Measurements from ENCODE around the gene DYNLT4.
"Not testable (repeated sequence)": the region's sequence is repeated elsewhere in the genome, so short reads cannot be mapped to it uniquely, and the experiment has no call there.

Gene DYNLT4

GRCh38 chr1:44806704-44807363, at the start of gene DYNLT4:
DYNLT4 (minus strand) TSS chr1:44807351; CDS start chr1:44806668, 683 bp downstream.
- DNase-seq (ENCODE audit: low read depth, low spot score): no peak

GRCh38 chr1:44855742-44856141, 48.6 kb upstream of the DYNLT4 start:
- no peak for DNase-seq (ENCODE audit: low read depth, low spot score)

GRCh38 chr1:44854970-44855369, 47.8 kb upstream of the DYNLT4 start:
- no peak for DNase-seq (ENCODE audit: low read depth, low spot score)

GRCh38 chr1:44853201-44853600, 46.0 kb upstream of the DYNLT4 start:
- DNase-seq (ENCODE audit: low read depth, low spot score): no peak

DNA sequence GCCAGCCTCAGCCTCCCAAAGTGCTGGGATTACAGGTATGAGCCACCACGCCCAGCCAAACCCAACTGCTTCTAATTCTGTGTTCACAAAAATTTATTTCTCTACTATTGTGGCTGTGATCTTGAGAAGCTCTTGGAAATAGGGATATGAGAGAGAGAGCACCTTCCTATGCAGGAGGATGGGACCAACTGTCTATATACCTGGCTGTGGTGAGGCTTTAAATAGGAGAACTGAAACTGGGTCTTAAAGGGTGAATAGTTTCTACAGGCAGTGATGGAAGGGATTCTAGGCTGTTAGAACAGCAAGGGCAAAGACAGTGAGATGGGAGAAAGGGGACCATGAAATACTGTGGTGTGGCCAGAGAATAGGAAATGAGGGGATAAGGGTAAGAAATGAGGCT, 44.2 kb upstream of the DYNLT4 start:
- no peak for DNase-seq (ENCODE audit: low read depth, low spot score)

- DNase-seq (ENCODE audit: low read depth, low spot score): no peak
These were observed 42.5 kb upstream of the DYNLT4 start for GRCh38 chr1:44849575-44850132.

- no peak for DNase-seq (ENCODE audit: low read depth, low spot score)
These were observed 41.5 kb upstream of the DYNLT4 start for GRCh38 chr1:44848456-44849181.

GRCh38 chr1:44847845-44848244, 40.7 kb upstream of the DYNLT4 start:
- DNase-seq (ENCODE audit: low read depth, low spot score): no peak

DNA sequence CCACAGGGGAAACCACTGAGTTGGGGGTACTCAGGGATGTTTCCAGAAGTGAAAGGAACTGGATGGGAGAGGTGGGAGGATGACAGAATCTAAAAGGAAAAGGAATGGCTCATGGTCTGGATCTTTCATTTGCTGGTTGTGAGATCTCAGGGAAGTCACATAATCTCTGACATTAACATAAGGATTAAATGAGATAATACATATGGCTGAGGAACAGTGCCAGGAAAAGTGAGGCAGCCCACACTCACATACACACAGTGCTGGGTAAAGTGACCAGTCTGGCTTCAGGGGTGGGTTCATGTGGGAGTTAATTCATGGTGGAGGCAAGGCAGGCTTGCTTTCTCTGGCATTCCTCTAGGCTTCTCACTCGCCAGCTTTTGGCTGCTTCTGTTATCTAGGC, 39.8 kb upstream of the DYNLT4 start:
- DNase-seq (ENCODE audit: low read depth, low spot score): no peak

GRCh38 chr1:44842862-44843655, 35.9 kb upstream of the DYNLT4 start, which contains the start of gene PTCH2:
PTCH2 (minus strand) TSS chr1:44843253; CDS start chr1:44842932, 321 bp downstream.
- DNase-seq (ENCODE audit: low read depth, low spot score): no peak

DNA sequence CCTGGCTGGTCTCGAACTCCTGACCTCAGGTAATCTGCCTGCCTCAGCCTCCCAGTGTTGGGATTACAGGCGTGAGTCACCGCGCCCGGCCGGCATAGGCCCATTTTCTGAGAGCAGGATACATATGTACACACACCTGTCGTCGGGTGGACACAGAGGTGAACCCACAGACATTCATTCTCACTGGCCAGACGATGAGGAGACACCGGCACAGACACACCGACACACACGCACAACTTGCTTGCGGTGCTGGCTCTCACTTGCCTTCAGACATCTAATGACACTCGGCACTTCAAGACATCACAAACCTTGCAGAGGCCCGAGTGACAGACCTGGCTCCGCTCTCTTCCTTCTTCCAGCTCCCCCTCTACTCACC, 35.3 kb upstream of the DYNLT4 start:
- no peak for DNase-seq (ENCODE audit: low read depth, low spot score)

GRCh38 chr1:44839576-44839975, 32.4 kb upstream of the DYNLT4 start:
- DNase-seq (ENCODE audit: low read depth, low spot score): no peak

DNA sequence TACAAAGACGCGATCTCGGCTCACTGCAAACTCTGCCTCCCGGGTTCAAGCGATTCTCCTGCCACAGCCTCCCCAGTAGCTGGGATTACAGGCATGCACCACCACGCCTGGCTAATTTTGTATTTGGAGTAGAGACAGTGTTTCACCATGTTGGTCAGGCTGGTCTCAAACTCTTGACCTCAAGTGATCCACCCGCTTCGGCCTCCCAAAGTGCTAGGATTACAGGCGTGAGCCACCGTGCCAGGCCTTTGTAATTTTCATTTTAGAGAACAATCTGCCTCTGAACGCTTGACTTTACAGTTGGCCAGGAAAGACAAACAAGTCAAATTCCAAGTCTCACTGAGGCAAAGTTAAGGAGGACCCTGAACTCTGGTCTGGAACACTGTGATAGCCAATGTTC, 31.1 kb upstream of the DYNLT4 start:
- DNase-seq (ENCODE audit: low read depth, low spot score): not testable (repeated sequence)

DNA sequence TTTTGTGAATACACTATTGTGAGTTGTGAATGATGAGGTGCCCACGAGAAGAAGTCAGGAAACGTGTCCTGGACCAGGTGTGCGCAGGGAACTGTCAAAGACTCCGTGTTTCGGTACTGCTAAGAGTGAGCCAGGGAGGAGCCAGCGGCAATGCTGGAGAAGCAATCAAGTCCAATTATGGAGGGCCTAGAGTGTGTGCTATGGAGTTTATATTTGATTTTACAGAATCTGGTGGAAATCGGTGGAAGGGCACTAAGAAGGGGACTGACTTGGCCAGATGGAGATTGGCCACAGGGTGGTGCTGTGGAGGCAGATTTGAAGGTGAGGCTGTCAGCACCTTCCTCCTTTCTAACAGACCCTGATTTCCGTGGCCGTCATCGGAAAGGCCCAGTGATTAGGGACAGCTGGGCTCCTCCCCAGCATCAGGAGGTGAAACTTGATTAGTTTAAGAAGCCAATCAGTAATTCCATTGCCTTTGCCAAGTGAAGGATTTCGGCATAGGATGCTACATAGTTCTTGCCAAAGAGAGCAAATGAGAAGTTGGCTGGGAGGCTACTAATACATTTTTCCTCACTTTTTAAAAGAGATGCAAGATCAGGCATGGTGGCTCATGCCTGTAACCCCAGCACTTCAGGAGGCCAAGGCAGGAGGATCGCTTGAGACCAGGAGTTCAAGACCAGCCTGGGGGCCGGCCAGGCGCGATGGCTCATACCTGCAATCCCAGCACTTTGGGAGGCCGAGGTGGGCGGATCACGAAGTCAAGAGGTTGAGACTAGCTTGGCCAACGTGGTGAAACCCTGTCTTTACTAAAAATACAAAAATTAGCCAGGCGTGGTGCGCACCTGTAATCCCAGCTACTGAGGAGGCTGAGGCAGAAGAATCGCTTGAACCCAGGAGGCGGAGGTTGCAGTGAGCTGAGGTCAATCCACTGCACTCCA, 28.9 kb upstream of the DYNLT4 start:
- DNase-seq (ENCODE audit: low read depth, low spot score): no peak

- no peak for DNase-seq (ENCODE audit: low read depth, low spot score)
These were observed 27.2 kb upstream of the DYNLT4 start for GRCh38 chr1:44834328-44834727.

DNA sequence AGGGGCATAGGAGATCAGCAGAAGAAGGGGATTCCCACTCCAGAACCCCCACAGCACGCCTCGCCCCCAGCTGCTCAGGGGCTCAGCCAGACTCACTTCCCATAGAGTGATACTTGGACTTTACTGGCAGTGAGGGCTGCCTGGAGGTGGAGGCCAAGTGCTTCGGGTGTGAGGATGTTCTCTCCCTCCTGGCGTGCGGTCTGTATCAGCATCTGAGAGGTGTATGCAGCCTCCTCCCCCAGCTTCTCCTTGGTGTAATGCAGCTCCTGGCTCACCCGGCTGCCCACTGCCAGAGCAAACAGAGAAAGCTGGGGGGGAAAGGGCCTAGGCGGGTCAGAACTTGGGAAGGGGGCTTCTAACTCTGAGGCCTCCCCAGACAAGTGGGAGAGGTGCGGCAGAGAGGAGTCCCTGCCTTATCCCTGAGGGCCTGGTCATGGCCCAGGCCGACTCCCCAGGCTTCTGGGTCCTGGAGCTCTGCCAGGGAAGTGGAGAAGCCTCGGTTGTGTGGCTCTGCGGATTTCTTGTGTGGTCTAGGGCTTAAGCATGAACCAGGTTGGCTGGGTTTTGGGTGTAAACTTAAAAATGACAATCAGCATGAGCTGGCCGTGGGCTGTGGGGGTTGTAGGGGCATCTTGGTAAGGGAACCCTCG, 25.0 kb upstream of the DYNLT4 start:
- DNase-seq (ENCODE audit: low read depth, low spot score): no peak

DNA sequence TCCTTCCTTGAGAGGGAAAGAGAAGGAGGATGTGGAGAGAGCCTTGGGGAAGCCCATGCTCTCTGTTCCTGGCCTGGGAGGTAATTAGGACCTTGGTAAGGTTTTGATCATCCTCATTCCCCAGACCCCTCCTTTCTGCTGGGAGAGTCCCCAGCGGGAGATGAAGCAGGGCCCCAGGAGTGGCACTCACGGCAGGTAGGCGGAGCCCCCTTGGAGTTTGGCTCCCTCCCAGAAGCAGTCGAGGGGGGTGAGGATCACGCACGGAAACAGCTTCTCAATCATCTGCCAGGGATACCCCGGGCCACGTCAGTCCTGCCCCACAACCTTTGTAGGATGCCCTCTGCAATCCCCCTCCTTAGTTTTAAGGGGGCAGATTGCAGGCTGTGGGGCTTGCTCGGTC, 24.4 kb upstream of the DYNLT4 start:
- no peak for DNase-seq (ENCODE audit: low read depth, low spot score)

DNA sequence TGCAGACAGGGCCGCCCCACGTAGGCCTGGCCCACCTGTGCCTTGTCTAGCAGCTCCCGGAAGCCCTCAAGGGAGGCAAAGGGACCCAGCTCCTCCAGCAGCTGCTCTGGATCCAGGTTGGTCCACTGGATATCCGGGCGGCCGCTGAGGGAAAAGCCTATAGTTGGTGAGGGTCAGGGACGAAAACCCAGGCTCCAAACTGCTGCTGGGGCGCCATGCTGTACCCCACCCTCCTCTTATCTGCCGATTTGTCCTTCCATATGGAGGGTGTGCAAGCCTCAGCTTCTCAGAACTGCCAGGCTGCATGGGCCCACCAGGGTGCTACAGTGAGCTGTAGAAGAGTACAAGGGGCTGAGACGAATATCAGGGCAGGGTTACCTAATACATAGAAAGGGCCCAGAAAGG, 23.8 kb upstream of the DYNLT4 start:
- DNase-seq (ENCODE audit: low read depth, low spot score): no peak

- DNase-seq (ENCODE audit: low read depth, low spot score): no peak
These were observed 22.6 kb upstream of the DYNLT4 start for GRCh38 chr1:44829506-44830384.
